ENCODE data around the gene DDX41.

Gene DDX41

DNA sequence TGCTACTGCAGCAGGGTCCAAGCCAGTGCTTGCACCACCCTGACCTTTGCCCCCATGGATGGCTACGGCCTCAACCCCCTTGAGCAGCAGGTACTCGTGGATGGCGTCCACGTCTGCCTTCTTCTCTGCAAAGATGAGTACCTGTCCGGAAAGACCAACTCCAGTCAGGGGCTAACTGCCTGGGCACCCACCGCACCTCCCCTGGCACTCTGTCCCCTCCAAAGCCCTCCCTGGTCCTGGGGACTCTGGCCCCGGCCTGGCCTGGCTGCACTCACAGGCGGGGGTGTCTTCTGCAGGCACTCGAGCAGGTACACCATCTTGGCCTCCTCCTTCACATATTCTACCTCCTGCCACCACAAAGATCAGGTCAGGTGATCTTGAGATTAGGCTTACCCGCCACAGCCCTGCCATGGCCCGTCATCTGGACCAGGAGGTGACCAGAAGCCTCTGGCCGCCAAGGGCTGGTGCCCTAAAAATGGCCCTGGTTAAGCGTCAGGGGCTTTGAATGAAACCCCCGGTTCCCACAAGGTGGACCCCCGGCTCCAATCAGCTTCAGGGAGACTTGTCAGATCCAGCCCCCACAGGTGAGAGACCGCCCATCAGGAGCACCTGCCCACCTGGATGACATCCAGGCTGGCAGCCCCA lies 3.9 kb downstream of the DDX41 start:
- DNase-seq (ENCODE audit: low spot score), result no peak

DNA sequence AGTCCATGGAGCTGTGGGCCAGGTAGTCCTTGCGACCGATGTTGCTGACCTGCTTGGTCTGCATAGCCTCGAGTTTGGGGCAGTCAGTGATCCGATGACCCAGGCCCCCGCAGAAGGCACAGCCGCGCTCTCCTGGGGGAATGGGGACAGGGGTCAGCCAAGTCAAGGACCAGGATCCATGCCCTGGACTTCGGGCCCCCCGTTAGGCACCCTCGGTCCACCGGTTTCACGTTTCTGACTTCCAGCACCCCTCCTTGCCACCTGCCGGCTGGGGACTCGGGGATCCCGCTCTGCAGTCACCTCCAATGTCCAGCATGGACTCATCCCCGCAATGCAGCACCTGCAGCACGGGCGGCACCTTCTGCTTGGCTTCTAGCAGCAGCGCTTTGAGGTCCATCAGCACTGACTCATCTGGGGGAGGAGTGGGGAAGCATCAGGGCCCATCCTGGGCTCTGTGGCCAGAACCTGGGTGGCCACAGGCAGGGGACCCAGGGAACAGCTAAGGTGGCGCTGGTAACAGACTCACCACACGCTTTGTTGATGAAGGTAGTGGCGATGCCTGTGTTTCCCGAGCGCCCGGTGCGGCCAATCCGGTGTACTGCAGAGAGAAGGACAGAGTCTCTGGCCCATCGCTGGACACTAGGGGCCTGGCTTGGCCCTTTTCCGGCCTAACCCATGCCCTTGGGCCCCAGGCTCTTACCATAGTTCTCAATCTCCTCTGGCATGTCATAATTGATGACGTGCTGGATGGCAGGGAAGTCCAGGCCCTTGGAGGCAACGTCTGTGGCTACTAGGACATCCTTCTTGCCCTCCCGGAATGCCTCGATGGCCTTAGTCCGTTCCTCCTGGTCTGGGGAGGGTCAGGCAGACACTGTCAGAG lies 4.7 kb downstream of the DDX41 start:
- DNase-seq (ENCODE audit: low spot score), result no peak

DNA sequence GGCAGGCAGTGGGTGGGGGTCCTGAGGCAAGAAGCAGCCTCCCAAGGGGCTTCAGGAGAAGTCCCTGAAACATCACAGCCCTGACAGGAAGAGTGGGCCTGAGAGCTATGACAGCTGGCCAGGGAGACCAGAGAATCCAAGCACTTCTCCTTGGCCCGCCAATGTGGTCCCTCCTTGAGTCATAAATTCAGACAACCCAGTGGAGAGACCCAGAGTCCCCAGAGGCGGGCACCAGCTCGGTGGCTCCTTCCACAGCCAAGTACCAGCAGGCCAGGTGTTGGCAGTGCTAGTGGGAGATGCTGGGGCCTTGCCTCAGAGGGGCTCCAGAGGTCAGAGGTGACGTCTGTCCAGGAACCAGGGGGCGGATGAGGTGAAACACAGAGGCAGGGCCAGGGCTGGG lies 5.6 kb downstream of the DDX41 start:
- no peak for DNase-seq (ENCODE audit: low spot score)

DNA sequence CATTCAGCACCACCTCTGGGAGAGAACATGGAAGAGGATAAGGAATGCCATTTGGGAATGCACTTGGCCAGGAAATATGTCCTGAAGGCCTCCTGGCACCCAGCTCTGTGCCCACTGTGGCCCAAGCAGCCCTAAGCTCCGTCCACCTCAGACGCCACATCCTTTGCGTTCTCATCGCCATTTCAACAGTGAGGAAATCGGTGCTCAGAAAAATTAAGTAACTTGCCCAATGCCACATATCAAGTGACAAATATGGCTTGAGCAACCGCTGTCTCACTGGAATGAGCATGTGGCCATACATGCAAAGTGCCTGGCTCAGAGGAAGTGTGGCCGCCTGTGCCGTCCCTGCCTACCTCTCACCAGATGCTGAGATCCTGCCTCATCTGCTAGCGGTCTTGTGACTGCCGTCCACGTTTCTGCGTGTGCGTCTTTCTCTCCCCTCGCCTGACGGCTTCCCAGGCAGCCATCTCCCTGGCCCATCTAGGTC lies 6.2 kb downstream of the DDX41 start:
- DNase-seq (ENCODE audit: low spot score), result peak; percentile 59

DNA sequence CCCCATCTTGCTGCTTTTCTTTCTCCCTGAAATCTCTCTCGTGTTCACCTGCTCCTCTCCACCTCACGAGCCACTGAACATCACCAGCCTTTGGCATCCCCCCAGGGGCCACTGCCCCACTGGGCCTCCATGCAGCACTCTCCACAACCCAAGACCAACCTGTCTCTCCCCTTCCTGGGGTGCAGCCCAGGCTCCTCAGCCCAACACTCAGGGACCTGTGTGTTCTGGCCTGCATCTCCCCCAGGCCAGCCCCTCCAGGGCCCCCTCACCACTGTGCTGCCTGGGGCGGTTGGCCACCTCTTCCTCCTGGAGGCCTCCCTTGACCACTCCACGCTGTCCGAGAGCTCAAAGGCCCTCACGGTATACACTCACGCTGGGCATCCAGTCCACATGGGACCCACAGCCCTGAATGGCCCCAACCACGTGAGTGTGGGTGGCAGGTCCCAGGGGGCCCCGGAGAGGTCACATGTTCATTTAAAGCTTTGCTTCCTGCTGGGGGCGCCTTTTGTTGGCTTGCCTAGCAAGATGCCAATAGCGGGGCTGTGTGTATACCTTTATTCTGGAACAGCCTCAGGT lies 6.7 kb downstream of the DDX41 start:
- DNase-seq (ENCODE audit: low spot score), result peak; percentile 64

DNA sequence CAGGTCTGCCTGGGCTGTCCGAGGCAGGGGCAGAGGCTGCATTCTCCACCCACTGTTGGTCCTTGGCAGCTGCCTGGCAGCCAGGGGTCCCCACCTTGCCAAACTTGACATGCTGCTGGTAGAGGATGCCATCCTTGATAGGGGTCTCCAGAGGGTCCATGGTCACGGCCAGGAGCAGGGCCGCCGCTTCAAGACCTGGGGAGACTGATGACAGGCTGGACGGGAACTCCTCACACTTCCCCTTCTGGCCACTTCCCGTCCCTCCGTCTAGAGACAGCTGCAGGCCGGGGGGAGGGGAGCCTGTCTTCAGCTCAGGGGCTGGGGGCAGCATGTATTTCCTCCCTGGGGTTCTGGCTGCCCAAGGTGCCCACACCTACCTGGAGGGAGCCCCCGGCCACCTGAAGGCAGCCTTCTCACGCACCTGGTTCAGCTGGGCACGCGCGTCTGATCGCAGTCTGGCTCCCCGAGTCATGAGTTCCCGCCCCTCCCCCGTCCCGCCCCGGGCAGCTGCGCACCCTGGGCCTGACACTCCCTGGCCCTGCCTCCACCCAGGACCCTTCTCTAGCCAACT lies 7.3 kb downstream of the DDX41 start, which contains the start of gene DOK3:
DOK3 (minus strand) TSS at position 446 of the 571 bp plus-strand sequence; CDS start at position 160, 286 bp downstream.
- DNase-seq (ENCODE audit: low spot score), result peak; percentile 47

DNA sequence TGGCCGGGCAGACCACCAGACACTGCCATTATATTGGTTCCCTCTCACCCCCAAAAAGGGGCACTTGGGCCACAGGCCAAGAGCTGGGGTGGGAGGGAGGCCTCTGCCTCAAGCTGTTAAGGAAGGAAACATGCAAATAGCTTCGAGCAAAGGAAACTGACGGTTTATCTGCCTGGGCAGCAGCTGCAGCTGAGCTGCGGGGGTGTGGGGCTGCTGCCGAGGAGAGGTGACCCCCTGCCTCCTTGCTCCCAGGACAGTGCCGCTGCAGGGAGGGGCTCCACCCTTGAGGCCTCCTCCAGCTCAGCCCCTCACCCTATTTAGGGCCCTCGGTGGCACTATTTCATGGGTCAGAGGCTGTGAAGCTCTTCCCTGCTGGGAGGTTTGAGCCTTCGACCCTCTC lies 7.9 kb downstream of the DDX41 start:
- peak; percentile 57 for DNase-seq (ENCODE audit: low spot score)

DNA sequence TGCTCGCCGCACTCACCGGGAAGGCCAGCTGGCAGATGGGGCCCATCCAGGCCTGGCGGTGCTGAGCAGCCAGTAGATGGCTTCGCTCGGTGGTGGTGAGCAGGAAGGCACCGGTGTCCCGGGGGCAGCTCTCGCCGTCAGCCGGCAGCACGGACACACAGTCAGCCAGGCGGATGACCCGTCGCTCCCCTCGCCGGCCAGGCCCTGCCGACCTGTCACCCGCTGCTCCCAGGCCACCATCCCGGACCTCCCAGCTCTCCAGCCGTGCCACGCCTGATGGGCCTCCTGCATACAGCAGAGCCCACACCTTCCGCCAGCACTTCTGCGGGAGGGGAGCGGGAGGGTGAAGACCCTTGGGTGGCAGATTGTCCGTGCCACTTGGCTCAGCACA lies 8.5 kb downstream of the DDX41 start:
- DNase-seq (ENCODE audit: low spot score), result no peak

DNA sequence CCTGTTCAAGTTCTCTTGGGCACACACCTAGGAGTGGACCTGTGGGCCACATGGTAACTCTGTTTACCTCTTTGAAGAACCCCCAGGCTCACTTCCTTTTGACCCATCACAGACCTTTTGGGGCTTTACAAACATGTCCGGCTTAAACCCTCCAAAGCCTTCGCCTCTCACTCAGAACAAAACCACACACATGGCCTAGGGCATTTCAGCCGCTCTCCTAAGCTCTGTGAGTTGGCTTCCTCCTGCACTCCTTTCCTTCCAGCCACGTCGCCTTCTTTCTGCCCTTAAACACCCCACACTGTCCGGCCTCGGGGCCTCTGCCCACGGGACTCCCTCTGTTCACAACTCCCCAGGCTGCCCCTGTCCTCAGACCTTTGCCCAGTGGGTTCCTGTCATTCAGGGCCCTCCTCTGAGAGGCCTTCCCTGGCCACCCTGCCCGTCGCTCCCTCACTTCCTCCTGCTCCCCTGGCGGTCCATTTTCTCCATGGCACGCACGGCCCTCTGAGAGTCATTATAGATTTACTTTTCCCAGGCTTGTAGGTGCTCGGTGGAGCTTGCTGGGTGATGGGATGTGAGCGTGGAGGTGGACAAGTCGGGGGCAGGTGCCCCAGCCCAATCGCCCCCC lies 9.1 kb downstream of the DDX41 start:
- no peak for DNase-seq (ENCODE audit: low spot score)

DNA sequence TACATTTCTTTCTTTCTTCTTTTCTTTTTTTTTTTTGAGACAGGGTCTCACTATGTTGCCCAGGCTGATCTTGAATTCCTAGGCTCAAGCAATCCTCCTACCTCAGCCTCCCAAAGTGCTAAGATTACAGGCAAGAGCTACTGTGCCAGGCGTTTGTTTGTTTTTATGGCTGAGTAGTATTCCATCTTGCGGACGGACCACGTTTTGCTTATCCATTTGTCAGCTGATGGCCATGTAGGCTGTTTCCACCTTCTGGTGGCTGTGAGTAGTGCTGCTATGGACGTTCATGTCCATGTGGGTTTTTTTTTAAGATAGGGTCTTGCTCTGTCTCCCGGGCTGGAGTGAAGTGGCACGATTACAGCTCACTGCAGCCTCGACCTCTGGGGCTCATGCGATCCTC lies 9.6 kb downstream of the DDX41 start:
- DNase-seq (ENCODE audit: low spot score), result no peak

DNA sequence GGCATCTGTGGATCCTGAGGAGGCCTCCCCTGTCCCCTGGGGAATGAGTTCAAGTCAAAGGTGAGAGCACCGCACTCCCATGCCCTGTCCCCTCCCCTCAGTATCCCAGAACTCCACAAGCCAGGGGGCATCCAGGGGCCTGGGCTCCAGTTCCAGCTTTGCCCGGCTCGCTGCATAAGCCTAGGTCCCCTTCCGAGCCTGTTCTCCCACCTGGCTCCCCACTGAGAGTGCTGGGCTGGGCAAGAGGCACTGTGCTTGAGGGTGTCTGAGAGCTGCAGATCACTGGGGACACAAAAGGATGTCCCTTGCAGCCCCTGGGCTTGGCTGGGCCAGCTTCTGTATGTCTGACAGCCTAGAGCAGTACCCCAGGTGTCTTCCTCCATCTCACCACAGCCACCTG lies 11.7 kb downstream of the DDX41 start:
- no peak for DNase-seq (ENCODE audit: low spot score)

DNA sequence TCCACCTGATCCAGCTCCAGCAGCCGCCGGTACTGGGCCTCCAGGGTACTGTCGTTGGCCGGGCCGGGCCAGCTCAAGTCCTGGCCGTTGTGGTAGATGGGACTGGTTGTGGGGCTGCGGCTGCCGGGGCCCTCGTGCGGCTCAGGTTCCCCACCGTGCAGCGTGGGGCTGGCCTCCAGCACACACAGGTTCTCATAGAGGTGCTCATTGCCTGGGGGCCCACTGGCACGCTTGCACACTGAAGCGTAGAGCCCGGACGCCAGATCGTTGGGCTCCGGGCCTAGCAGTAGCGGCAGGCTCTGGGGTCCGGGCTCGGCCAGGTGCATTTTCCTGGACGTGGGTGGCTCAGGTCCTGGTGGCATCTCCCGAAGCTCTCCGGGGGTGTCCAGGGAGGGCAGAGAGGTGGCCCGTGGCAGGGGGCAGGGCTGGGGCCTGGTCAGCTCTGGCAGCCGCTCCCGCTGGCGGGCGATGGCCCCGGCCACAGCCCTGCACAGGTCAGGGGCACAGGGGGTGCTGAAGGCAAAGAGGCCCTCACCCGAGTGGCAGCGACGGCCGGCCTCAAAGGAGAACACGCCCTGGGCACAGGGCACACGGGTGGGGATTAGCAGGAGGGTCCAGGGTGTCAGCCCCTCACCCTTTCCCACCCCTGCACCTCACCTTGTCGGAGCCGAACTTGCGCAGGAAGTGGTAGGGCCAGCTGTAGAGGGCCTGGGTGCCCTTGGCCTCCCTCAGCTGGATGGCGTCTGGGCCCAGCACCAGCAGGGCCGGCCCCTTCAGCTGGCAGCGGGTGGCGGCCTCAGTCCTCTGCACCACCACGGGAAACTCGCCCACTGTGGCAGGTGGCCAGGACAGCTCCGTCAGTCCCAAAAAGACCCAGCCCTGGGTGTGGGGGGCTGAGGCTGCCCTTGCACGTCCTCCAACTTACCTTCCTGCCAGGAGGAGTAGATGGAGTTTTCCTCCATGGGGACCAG lies 12.4 kb downstream of the DDX41 start:
- no peak for DNase-seq (ENCODE audit: low spot score)

DNA sequence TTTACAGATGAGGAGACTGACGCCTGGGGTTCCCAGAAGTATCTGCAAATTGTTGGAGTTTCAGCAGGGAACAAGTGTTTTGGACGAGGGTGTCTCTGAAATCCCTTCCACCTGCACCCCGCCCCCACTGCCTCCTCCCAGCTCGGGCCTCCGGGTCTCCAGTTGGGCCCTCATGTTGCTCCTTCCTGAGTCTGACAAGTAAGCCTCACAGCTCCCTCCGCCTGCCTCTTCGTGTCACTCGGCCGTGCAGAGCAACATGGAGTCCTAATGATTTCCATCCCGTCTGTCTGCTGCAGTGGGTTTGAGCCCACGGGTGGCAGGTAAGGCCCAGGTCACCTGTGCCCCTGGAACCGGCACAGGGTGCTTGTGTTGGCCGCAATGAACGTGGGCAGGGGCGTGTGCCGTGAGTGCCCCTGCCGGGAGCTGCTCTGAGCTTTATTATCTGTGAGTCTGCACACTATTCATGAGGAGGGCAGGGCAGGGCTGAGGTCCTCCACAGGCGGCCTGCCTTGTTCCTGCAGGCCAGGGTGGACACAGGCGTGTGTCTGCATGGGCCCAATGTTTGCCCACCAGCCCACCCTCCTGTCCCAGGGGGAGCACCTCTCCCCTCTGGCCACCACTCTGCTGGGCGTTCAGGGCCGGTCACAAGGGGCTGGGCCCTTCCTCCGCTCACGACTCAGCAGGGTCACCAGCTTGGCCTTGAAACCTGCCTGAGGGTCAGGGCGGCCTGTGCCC lies 13.2 kb downstream of the DDX41 start:
- DNase-seq (ENCODE audit: low spot score), result no peak

DNA sequence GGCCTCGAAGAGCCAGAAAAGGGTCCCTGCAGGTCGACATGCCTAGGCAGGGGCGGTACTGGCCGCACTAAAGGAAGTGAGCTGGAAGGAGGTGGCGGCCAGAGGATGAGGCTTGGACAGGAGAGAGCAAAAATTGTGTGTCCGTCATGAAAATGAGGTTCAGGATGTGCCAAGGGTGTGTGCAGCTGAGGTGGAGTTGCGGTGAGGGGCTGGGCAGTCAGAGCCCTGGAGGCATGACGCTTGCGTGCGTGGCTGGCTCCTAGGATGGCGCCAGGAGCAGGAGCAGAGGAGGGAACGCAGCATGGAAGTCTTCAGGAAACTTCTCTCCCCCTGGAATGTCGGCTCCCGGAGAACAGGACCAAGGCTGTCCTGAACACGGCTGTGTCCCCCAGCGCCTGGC lies 13.9 kb downstream of the DDX41 start:
- no peak for DNase-seq (ENCODE audit: low spot score)

DNA sequence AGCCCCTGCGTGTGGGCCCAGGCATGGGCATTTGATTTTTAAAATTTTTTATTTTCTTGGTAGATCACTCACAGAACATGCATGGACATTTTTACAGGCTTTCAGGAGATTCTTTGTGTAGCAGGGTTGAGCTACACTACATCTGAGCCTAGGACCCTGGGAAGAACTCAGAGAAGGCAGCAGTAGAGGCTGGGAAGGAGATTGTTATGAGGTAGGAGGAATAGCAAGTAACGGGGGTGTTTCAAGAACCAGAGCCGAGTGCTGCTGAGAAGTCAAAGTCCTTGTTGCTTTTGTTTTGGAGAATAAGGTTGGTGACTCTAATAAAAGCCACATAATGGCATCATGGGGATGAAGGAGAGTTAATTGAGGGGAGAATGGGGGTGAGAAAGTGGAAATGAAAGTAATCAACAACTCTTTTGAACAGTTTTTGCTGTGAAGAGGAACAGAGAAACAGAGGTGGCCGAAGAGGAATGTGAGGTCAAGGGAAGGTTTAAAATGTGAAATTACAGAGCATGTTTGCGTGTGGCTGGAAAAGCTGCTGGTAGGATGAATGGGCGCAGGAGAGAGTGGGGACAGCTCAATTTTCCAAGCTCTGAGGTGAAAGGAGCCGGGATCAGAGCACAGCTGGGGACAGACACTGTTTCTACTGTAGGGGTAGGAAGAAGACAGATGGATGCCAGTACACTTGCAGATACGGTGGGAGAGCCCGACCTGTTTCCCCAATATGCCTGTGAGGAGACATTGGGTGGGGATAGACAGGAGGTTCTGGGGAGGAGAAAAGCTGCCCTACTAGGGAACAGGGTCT lies 14.7 kb downstream of the DDX41 start:
- DNase-seq (ENCODE audit: low spot score), result no peak

DNA sequence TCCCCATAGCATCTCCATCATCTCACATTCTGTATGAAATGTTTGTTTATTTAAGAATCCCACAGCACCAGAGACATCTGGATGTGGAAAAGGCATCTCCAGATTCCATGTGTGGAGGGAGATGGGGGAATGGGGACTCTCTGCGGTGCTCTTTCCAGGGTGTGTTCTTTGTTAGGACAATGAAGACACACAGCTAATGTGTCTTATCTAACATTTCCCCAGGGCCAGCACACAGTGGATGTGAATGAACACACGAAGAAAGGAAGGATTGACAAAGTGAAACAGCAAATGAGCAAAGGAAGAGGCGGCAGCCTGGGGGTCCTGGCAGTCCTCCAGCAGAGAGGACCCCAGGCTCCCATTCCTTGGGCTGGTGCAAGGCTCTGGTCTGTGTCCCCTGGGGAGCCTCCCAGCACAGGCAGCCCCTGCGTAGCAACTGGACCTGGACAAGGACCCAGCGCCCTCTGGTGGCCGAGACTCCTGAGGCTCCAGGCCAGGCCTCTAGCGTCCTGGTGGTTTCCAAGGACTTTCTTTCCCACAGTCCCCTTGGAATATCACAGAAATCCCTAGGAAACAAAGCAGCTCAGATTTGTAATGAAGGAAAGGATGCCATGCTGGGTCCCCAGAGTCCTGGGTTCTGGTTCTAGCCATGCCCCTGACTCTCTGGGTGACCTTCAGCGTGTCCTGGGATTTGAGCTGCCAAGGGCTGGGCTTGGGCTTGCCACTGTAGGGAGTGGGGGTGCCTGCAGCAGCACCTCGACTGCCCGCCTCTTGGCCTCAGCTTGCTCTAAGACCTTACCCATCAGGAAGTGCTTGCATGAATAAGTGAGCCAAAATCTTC lies 15.9 kb downstream of the DDX41 start:
- peak; percentile 73 for DNase-seq (ENCODE audit: low spot score)

DNA sequence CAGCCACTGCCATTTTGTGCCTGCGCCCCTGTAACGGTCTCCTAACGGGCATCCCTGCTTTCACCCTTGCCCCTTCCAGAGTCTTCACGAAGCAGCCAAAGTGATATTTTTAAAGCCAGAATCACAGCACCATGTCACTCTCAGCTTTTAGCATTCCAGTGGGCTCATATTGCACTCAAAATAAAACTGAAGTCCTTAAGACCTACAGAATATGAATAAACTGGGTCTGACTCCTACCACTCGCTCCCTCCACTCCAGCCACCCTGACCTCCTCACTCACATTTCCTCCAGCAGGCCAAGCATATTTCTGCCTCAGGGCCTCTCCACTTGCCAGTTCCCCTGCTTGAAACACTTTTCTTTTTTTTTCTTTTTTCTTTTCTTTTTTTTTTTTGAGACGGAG lies 16.9 kb downstream of the DDX41 start:
- DNase-seq (ENCODE audit: low spot score), result no peak

DNA sequence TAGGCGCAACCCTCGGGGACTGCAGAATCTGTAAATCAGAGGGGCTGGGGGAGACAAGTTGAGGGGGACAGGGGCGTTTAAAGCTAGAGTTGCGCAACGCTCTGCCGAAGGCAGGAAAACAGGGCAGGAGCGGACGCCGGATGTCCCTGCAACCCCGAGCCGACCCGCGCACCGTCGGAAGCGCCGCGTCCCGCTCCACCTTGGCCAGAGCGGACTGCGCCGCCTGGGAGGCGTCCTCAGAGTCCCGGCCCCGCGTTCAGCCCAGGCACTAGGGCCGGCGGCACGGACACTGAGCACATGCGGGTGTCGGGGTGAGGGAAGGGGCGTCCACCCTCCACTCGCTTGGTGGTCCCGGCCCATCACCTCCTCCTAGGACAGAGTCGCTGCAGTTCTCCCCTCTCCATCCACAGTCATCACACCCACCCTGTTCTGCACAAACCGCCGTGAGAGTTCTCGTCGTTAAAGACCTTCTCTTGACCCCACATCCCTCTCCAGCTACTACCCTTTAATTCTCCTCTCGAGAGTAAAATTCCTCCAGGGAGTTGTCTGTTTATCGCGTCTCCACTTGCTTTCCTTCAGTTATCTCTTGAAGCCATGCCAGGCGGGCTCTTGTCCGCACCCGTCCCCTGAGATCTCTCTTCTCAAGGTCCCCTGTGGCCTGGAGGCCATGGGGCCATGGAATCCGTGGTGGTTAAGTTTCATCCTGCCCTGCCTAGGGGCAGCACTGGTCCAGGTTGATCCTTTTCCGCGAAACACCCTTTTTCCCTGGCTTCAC lies 18.6 kb downstream of the DDX41 start:
- no peak for DNase-seq (ENCODE audit: low spot score)

Data from germinal center (tissue), 1 donor.